Measurements from ENCODE around the gene MFAP5.
"Not testable (repeated sequence)": the region's sequence is repeated elsewhere in the genome, so short reads cannot be mapped to it uniquely, and the experiment has no call there.

DNA sequence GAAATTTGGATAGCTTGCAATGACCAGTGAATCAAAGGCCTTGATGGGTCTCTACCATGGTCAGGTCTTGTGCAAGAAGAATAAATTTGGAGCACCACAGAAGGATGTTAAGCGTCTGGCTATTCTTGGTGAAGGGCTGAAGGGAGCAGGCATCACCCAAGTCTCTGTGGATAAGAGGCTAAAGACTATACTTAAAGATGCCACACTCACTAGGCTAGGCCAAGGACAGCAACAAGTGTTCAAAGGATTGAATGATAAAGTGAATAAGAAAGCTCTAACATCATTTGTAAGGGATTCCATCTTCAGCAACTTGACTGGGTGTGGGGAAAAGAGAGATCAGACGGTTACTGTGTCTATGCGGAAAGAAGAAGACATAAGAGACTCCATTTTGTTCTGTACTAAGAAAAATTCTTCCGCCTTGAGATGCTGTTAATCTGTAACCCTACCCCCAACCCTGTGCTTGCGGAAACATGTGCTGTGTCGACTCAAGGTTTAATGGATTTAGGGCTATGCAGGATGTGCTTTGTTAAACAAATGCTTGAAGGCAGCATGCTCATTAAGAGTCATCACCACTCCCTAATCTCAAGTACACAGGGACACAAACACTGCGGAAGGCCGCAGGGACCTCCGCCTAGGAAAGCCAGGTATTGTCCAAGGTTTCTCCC is 27.2 kb downstream of the MFAP5 start:
- TF ChIP-seq EZH2 (IDR thresholded peaks at IDR 0.05; ENCODE audit: borderline replicate concordance, insufficient read depth, low read length, poor library complexity, severe bottlenecking); EP300 (conservative IDR thresholded peaks at IDR 0.05; ENCODE audit: poor library complexity, severe bottlenecking); POLR2AphosphoS5 (IDR thresholded peaks at IDR 0.05): not testable (repeated sequence)
- TF ChIP-seq, protein P1, sequence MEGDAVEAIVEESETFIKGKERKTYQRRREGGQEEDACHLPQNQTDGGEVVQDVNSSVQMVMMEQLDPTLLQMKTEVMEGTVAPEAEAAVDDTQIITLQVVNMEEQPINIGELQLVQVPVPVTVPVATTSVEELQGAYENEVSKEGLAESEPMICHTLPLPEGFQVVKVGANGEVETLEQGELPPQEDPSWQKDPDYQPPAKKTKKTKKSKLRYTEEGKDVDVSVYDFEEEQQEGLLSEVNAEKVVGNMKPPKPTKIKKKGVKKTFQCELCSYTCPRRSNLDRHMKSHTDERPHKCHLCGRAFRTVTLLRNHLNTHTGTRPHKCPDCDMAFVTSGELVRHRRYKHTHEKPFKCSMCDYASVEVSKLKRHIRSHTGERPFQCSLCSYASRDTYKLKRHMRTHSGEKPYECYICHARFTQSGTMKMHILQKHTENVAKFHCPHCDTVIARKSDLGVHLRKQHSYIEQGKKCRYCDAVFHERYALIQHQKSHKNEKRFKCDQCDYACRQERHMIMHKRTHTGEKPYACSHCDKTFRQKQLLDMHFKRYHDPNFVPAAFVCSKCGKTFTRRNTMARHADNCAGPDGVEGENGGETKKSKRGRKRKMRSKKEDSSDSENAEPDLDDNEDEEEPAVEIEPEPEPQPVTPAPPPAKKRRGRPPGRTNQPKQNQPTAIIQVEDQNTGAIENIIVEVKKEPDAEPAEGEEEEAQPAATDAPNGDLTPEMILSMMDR (IDR thresholded peaks at IDR 0.05; ENCODE audit: poor library complexity, severe bottlenecking): not testable (repeated sequence)
- TF ChIP-seq, protein P2, sequence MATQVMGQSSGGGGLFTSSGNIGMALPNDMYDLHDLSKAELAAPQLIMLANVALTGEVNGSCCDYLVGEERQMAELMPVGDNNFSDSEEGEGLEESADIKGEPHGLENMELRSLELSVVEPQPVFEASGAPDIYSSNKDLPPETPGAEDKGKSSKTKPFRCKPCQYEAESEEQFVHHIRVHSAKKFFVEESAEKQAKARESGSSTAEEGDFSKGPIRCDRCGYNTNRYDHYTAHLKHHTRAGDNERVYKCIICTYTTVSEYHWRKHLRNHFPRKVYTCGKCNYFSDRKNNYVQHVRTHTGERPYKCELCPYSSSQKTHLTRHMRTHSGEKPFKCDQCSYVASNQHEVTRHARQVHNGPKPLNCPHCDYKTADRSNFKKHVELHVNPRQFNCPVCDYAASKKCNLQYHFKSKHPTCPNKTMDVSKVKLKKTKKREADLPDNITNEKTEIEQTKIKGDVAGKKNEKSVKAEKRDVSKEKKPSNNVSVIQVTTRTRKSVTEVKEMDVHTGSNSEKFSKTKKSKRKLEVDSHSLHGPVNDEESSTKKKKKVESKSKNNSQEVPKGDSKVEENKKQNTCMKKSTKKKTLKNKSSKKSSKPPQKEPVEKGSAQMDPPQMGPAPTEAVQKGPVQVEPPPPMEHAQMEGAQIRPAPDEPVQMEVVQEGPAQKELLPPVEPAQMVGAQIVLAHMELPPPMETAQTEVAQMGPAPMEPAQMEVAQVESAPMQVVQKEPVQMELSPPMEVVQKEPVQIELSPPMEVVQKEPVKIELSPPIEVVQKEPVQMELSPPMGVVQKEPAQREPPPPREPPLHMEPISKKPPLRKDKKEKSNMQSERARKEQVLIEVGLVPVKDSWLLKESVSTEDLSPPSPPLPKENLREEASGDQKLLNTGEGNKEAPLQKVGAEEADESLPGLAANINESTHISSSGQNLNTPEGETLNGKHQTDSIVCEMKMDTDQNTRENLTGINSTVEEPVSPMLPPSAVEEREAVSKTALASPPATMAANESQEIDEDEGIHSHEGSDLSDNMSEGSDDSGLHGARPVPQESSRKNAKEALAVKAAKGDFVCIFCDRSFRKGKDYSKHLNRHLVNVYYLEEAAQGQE (IDR thresholded peaks at IDR 0.05; ENCODE audit: borderline replicate concordance): not testable (repeated sequence)

Data from neural cell (in vitro differentiated cells).